Measurements from ENCODE around the gene FSTL5.
"Not testable (repeated sequence)": the region's sequence is repeated elsewhere in the genome, so short reads cannot be mapped to it uniquely, and the experiment has no call there.

Gene FSTL5

GRCh38 chr4:162163892-162164759 is at the start of gene FSTL5:
Gene FSTL5, minus strand, starts transcription at chr4:162164000. Its CDS starts 52,604 bp downstream, at chr4:162111396.
- DNase-seq, result peak; percentile 25 to 32

GRCh38 chr4:162209706-162210105 is 45.9 kb upstream of the FSTL5 start:
- no peak for DNase-seq

GRCh38 chr4:162203478-162203877 is 39.7 kb upstream of the FSTL5 start:
- DNase-seq, result not testable (repeated sequence)

- DNase-seq, result no peak
These were observed 37.9 kb upstream of the FSTL5 start for GRCh38 chr4:162201673-162202072.

GRCh38 chr4:162170509-162170908 is 6.7 kb upstream of the FSTL5 start:
- no peak for DNase-seq

GRCh38 chr4:162164906-162165510 is 1.2 kb upstream of the FSTL5 start:
- DNase-seq, result no peak

- DNase-seq, result no peak
These were observed 1.1 kb downstream of the FSTL5 start for GRCh38 chr4:162162672-162163071.

- DNase-seq, result no peak
These were observed 6.6 kb downstream of the FSTL5 start for GRCh38 chr4:162157241-162157640.

GRCh38 chr4:162154862-162155540 is 8.8 kb downstream of the FSTL5 start:
- DNase-seq, result no peak

GRCh38 chr4:162151850-162152249 is 11.9 kb downstream of the FSTL5 start:
- DNase-seq, result no peak

GRCh38 chr4:162151386-162151785 is 12.4 kb downstream of the FSTL5 start:
- DNase-seq, result no peak

- DNase-seq, result no peak
These were observed 14.2 kb downstream of the FSTL5 start for GRCh38 chr4:162149644-162150043.

- DNase-seq, result no peak
These were observed 23.6 kb downstream of the FSTL5 start for GRCh38 chr4:162140051-162140683.

GRCh38 chr4:162139412-162139811 is 24.4 kb downstream of the FSTL5 start:
- no peak for DNase-seq

GRCh38 chr4:162131256-162131655 is 32.5 kb downstream of the FSTL5 start:
- DNase-seq, result no peak

GRCh38 chr4:162126729-162127128 is 37.1 kb downstream of the FSTL5 start:
- no peak for DNase-seq

- DNase-seq, result no peak
These were observed 46.7 kb downstream of the FSTL5 start for GRCh38 chr4:162117051-162117450.

GRCh38 chr4:162116095-162116779 is 47.6 kb downstream of the FSTL5 start:
- DNase-seq, result no peak

GRCh38 chr4:162115333-162115732 is 48.5 kb downstream of the FSTL5 start:
- DNase-seq, result no peak

- DNase-seq, result no peak
These were observed 52.7 kb downstream of the FSTL5 start for GRCh38 chr4:162111078-162111477.

GRCh38 chr4:162104459-162105124 is 59.2 kb downstream of the FSTL5 start:
- no peak for DNase-seq

GRCh38 chr4:162103908-162104307 is 59.9 kb downstream of the FSTL5 start:
- not testable (repeated sequence) for DNase-seq

Data from inflammatory macrophage treated with lipopolysaccharide for 1 hour (primary cell).